Caco-2 (cell line): ENCODE measurements around the gene AUTS2. TPM values are rescaled to one million over a fixed set of nuclear protein-coding genes. Genes with fewer than 3 reads are reported as not detected.

Source experiments
- BruUV-seq: library from RNA; stranded (reverse); fragments of 400-500 nt; replicated peaks from 2 replicates; lab custom pipeline; 2021; lab: Mats Ljungman, UMichigan
- CTCF ChIA-PET: fragments of 300-600 bp; sonication (Branson Sonifier 250); formaldehyde crosslinking; loops from one replicate; lab custom pipeline; 2022; ENCODE audit warnings: antibody characterized with exemption; lab: Charles Lee
- POLR2A ChIA-PET: fragments of 300-600 bp; sonication (Branson Sonifier 250); formaldehyde crosslinking; loops from one replicate; lab custom pipeline; 2022; ENCODE audit warnings: antibody characterized with exemption; lab: Charles Lee
- DNase-seq, 2 experiments: peaks; one replicate each; pipeline versions ENCODE4 v3.0.0 to v3.0.0-alpha.2; 2020 to 2022
- H3K27me3 ChIP-seq: replicated peaks from 2 replicates; pipeline ENCODE4 v1.6.0; 2011; ENCODE audit warnings: low read length; ENCODE audit not compliant: control insufficient read depth, insufficient read depth
- H3K36me3 ChIP-seq: 2 replicates; pipeline ENCODE4 v1.5.1; 2011; ENCODE audit warnings: low read length; ENCODE audit not compliant: control insufficient read depth, insufficient read depth
- H3K4me1 ChIP-seq: fragments of 250-450 bp; sonication (Bioruptor Pico); 2 replicates; pipeline ENCODE4 v1.5.1; 2020; ENCODE audit warnings: mild to moderate bottlenecking
- H3K4me3 ChIP-seq: 2 replicates; pipeline ENCODE4 v1.5.1; 2011; ENCODE audit warnings: low read depth, mild to moderate bottlenecking, control low read depth, low read length
- H3K9me3 ChIP-seq: fragments of 250-450 bp; sonication (Bioruptor Pico); 2 replicates; pipeline ENCODE4 v1.5.1; 2020; ENCODE audit warnings: mild to moderate bottlenecking, moderate library complexity
- H3K27ac Mint-ChIP-seq: one replicate; pipeline ENCODE4 v1.8.0; 2022; ENCODE audit warnings: mixed read lengths; ENCODE audit not compliant: unreplicated experiment
- H3K27me3 Mint-ChIP-seq: one replicate; pipeline ENCODE4 v1.8.0; 2022; ENCODE audit warnings: mixed read lengths; ENCODE audit not compliant: insufficient read depth, unreplicated experiment
- H3K36me3 Mint-ChIP-seq: one replicate; pipeline ENCODE4 v1.8.0; 2022; ENCODE audit warnings: mild to moderate bottlenecking, mixed read lengths; ENCODE audit not compliant: insufficient read depth, unreplicated experiment
- H3K4me1 Mint-ChIP-seq: one replicate; pipeline ENCODE4 v1.8.0; 2022; ENCODE audit warnings: low read depth, mixed read lengths; ENCODE audit not compliant: unreplicated experiment
- H3K4me3 Mint-ChIP-seq: one replicate; pipeline ENCODE4 v1.8.0; 2022; ENCODE audit warnings: mild to moderate bottlenecking, moderate library complexity, mixed read lengths; ENCODE audit not compliant: unreplicated experiment
- H3K9me3 Mint-ChIP-seq: one replicate; pipeline ENCODE4 v1.8.0; 2022; ENCODE audit warnings: mixed read lengths; ENCODE audit not compliant: unreplicated experiment
- intact Hi-C: fragments of 100-400 bp; cut with micrococcal nuclease; formaldehyde crosslinking; loops from one replicate; pipeline ENCODE4 v1.10.0; 2022; ENCODE audit not compliant: unreplicated experiment
- total RNA-seq: library from RNA; stranded (reverse); gene quantifications from 2 replicates; pipeline ENCODE4 v1.2.3, GENCODE V29; 2022
- TF ChIP-seq, protein P1 (sequence below), 2 experiments: fragments of 200-600 bp in 1 of 2; IDR thresholded peaks; 1 replicate in 1 of 2; 2 replicates in 1 of 2; pipeline versions ENCODE4 v1.5.1 to v1.8.0; 2011 to 2022; ENCODE audit warnings: antibody characterized with exemption in 1 of 2, control low read depth in 1 of 2, inconsistent platforms in 1 of 2, low read depth in 1 of 2, low read length in 1 of 2, mild to moderate bottlenecking in 1 of 2, moderate library complexity in 1 of 2; ENCODE audit not compliant: insufficient read depth in 1 of 2, severe bottlenecking in 1 of 2, unreplicated experiment in 1 of 2

Gene AUTS2
- total RNA-seq, 1 experiment from 2014 or later: 37.1 TPM

DNA sequence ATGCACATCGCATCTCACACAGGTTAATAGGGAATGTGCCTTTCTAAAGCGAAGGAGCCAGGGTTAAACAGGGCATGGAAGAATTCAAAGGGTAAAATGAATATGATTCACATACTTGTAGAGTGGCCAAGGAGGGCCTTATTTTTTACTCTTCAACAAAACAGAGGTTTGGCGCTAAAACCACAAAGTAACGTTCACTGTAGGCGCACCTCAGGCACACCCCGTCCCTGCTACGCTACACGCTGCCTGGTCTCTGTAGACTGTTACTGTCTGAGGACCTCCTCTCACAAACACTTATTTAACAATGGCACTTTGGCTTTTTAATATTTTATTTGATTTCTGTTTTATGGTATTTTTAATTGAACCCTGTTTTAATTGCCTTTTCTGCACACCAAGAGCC is 1071.6 kb downstream of the AUTS2 start:
- DNase-seq: no peak

DNA sequence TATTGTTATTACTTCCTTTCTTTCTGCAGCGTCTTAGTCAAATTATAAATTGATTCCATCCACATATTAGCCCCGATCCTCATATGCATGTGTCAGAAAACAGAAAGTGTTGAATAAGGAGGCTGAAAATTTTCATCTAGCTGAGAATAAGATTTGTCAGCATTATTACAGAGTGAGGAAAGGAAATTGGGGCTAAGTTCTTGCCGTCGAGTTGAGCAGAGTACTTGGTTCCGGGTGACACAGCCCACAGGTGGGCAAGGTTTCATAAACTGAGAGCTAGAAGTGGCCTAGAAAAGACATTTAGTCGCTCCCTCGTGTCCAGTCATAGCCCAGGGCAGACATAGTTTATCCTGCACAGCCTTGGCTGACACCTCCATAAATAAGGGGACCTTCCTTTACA is 1072.0 kb downstream of the AUTS2 start:
- DNase-seq: no peak
- Mint-ChIP-seq H3K27ac (no peak overlapping the region), H3K4me1 (peaks cover 12% of the 10 kb centered on the region), H3K4me3 (no peak overlapping the region), H3K36me3 (no peaks in the 10 kb centered on the region), H3K27me3 (no peaks in the 10 kb centered on the region), H3K9me3 (no peaks in the 10 kb centered on the region)
- BruUV-seq: no TSS peak
- ChIA-PET POLR2A (no interaction called here), CTCF (no interaction called here)
- no peaks in the 10 kb centered on the region for H3K36me3 ChIP-seq
- no peaks in the 10 kb centered on the region for H3K4me1 ChIP-seq
- intact Hi-C loops: no loop called here
- TF ChIP-seq, protein P1, sequence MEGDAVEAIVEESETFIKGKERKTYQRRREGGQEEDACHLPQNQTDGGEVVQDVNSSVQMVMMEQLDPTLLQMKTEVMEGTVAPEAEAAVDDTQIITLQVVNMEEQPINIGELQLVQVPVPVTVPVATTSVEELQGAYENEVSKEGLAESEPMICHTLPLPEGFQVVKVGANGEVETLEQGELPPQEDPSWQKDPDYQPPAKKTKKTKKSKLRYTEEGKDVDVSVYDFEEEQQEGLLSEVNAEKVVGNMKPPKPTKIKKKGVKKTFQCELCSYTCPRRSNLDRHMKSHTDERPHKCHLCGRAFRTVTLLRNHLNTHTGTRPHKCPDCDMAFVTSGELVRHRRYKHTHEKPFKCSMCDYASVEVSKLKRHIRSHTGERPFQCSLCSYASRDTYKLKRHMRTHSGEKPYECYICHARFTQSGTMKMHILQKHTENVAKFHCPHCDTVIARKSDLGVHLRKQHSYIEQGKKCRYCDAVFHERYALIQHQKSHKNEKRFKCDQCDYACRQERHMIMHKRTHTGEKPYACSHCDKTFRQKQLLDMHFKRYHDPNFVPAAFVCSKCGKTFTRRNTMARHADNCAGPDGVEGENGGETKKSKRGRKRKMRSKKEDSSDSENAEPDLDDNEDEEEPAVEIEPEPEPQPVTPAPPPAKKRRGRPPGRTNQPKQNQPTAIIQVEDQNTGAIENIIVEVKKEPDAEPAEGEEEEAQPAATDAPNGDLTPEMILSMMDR (IDR thresholded peaks at IDR 0.05; ENCODE audit: insufficient read depth in 1 of 2, low read depth in 1 of 2, low read length in 1 of 2, severe bottlenecking in 1 of 2, unreplicated experiment in 1 of 2): no peak
- H3K4me3 ChIP-seq: no peak overlapping the region
- H3K9me3 ChIP-seq: no peaks in the 10 kb centered on the region
- H3K27me3 ChIP-seq: no peaks in the 10 kb centered on the region

More for the DNA sequence above, 1071.6 kb downstream of the AUTS2 start:
- ChIA-PET CTCF (no interaction called here), POLR2A (no interaction called here)
- Mint-ChIP-seq H3K9me3 (no peaks in the 10 kb centered on the region), H3K4me1 (peaks cover 12% of the 10 kb centered on the region), H3K4me3 (no peak overlapping the region), H3K36me3 (no peaks in the 10 kb centered on the region), H3K27me3 (no peaks in the 10 kb centered on the region), H3K27ac (no peak overlapping the region)
- BruUV-seq: no TSS peak
- Histone ChIP-seq H3K4me3 (no peak overlapping the region), H3K9me3 (no peaks in the 10 kb centered on the region), H3K36me3 (no peaks in the 10 kb centered on the region), H3K4me1 (no peaks in the 10 kb centered on the region), H3K27me3 (no peaks in the 10 kb centered on the region)
- TF ChIP-seq, protein P1 (IDR thresholded peaks at IDR 0.05; ENCODE audit: insufficient read depth in 1 of 2, low read depth in 1 of 2, low read length in 1 of 2, severe bottlenecking in 1 of 2, unreplicated experiment in 1 of 2): no peak
- intact Hi-C loops: no loop called here

- H3K9me3 ChIP-seq: no peaks in the 10 kb centered on the region
- Mint-ChIP-seq H3K36me3 (no peaks in the 10 kb centered on the region), H3K4me3 (no peak overlapping the region), H3K9me3 (no peaks in the 10 kb centered on the region), H3K27ac (no peak overlapping the region), H3K4me1 (peaks cover 6% of the 10 kb centered on the region), H3K27me3 (peaks cover 5% of the 10 kb centered on the region)
- H3K4me1 ChIP-seq: no peaks in the 10 kb centered on the region
- ChIA-PET CTCF (interaction anchor here (0.5 kb wide), 1 partner anchor 54 kb away, joined by 3 read pairs; no protein-coding TSS in a partner anchor), POLR2A (interaction anchor here (0.5 kb wide), 1 partner anchor 22 kb away, joined by 3 read pairs; no protein-coding TSS in a partner anchor)
- TF ChIP-seq, protein P1 (IDR thresholded peaks at IDR 0.05; ENCODE audit: insufficient read depth in 1 of 2, low read depth in 1 of 2, low read length in 1 of 2, severe bottlenecking in 1 of 2, unreplicated experiment in 1 of 2): no peak
- intact Hi-C loops: no loop called here
- no peaks in the 10 kb centered on the region for H3K27me3 ChIP-seq
- no TSS peak for BruUV-seq
- H3K36me3 ChIP-seq: no peaks in the 10 kb centered on the region
- DNase-seq: no peak
- H3K4me3 ChIP-seq: no peak overlapping the region
Measured at GRCh38 chr7:70673778-70674570, 1075.7 kb downstream of the AUTS2 start.
